Measurements from ENCODE around the gene PALM3. TPM values are rescaled to one million over a fixed set of nuclear protein-coding genes. Genes with fewer than 3 reads are reported as not detected.

PALM3 gene, protein sequence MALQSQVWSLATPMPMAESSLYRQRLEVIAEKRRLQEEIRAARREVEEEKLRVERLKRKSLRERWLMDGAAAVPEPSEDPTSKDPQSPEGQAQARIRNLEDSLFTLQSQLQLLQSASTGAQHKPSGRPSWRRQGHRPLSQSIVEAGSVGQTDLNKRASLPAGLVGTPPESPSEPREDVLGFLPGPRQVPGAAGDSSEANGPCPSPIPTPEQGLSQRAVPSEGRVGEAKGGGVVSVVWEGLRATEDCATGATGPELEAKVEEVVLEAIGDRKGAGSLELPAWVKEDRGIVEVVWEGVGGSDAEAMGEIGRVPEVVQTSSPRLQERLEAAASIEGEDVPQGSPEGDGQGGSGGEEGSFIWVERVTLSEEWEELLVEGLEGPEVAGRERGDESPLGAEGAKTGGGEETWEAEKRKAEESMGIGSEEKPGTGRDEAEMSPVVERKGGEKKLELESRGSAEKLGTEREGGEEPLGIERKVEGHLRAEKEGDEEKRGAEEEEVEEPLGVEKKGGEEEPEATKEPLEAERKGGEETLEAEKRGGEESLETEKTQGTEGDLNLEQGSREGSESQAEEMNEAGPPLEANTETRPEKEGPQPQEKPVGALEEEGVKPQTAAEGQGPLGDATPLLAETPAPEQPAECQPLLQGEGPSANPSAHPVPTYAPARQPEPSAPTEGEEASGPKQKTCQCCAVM
- total RNA-seq: under 1 TPM in 2 of 5 donors, not detected in 3; 0.16 to 0.39 TPM
- total RNA-seq (2013): 0.09 TPM
- 0 to 0.17 (median 0) reads per million in 29 experiments for total RNA-seq

DNA sequence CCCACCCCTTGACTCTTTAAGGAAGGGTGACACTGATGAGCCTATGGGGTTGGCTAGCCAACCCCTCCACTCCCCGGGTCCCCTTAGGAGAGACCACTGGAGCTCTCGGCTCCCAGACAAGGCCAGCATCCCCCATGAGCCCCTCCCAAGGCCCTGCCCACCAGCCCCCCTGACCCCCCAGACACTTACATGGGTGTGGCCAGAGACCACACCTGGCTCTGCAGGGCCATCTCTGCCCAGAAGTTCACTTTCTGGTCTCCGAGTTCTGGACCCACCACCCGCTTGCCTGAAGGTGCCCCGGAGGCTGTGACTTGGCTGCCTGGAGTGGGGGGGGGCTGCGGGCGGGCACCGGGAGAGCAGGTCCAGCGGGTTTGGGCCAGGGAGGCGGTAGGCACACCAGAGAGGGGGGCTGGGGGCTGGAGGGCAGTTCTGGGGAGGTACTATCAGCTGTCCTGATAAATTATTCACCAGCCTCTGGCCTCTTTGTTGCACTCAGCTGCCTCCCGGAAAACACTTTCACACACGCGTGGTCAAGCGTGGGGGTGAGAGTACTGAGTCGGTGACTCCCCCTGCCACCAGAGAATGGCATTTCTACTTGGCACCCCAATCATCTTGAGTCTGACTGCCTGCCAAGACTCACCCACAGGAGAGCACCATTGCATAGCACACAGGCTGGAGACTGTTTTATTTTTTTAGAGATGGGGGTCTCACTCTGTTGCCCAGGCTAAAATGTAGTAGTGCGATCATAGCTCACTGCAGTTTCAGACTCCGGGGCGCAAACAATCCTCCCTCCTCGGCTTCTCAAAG, at the start of gene PALM3:
TSS of gene PALM3 (minus strand) at position 326 of the 807 bp plus-strand sequence. CDS start at position 230, 96 bp downstream.
- Histone ChIP-seq H3K27me3 (replicated peaks in 1 of 2; ENCODE audit: control insufficient read depth in 2 of 2, extremely low read depth in 1 of 2, insufficient read depth in 2 of 2, low read length in 1 of 2) (peaks cover 4 to 56% of the 10 kb centered on the region in 2 experiments), H3K36me3 (ENCODE audit: control insufficient read depth in 2 of 2, extremely low read depth in 1 of 2, insufficient read depth in 1 of 2, low read length in 1 of 2) (no peaks in the 10 kb centered on the region), H3K27ac (ENCODE audit: low read length) (no peak within 1 kb of the TSS), H3K9me3 (no peaks in the 10 kb centered on the region), H3K4me1 (ENCODE audit: control insufficient read depth in 1 of 2, extremely low read depth in 1 of 2, insufficient read depth in 2 of 2, low read length in 2 of 2) (peaks cover 3 to 24% of the 10 kb centered on the region in 2 experiments), H3K4me3 (ENCODE audit: control insufficient read depth in 1 of 2, extremely low read depth in 1 of 2, low read length in 1 of 2) (no peak within 1 kb of the TSS)
- H3K4me3 Mint-ChIP-seq: no peak within 1 kb of the TSS
- DNase-seq: no peak
- no peaks in the 10 kb centered on the region for H3K36me3 Mint-ChIP-seq
- no peak within 1 kb of the TSS for H3K27ac Mint-ChIP-seq
- WGBS (ENCODE audit: insufficient coverage): 88% methylated on average over 11 of the region's 19 CpGs
- ATAC-seq (replicated peaks in 1 of 4): no peak
- ChIA-PET CTCF (interaction anchor here (0.5 kb wide), 2 partner anchors 15 to 91 kb away, joined by 6 to 9 read pairs; no protein-coding TSS in a partner anchor), POLR2A (no interaction called here)
- H3K27me3 Mint-ChIP-seq: peaks cover 19 to 33% of the 10 kb centered on the region in 2 donors
- H3K4me1 Mint-ChIP-seq: peaks cover 14 to 21% (median 16%) of the 10 kb centered on the region in 3 donors
- no peaks in the 10 kb centered on the region for H3K9me3 Mint-ChIP-seq

DNA sequence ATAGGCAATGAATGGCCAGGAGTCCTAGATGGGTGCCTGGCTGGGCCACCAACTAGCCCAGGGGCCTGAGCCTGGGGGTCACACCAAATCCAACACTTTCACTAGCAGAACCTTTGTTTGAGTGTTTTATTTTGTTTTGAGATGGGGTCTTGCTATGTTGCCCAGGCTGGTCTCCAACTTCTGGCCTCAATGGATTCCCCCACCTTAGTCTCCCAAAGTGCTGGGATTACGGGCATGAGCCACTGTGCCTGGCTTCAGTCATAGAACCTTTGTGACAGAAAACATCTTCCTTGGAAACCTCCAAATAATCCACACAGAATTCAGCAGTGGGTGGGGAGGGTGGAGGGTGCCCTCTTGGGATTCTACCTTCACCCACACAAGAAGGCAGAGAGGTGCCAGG, 49.6 kb upstream of the PALM3 start:
- DNase-seq: no peak
- CTCF ChIA-PET: interaction anchor here in 1 of 2 donors (0.7 kb wide), 1 partner anchor 313 kb away, joined by 4 read pairs; no protein-coding TSS in a partner anchor
- peak overlapping the region in 1 of 2 donors; percentile 22 for H3K27ac Mint-ChIP-seq
- H3K4me1 Mint-ChIP-seq: peaks cover 35 to 46% (median 44%) of the 10 kb centered on the region in 3 donors
- no peak overlapping the region for H3K4me3 Mint-ChIP-seq
- Histone ChIP-seq H3K36me3 (ENCODE audit: control insufficient read depth in 2 of 2, extremely low read depth in 1 of 2, insufficient read depth in 1 of 2, low read length in 1 of 2) (peaks cover 0 to 8% of the 10 kb centered on the region in 2 donors), H3K27ac (ENCODE audit: low read length) (no peak overlapping the region), H3K4me3 (ENCODE audit: control insufficient read depth in 1 of 2, extremely low read depth in 1 of 2, low read length in 1 of 2) (no peak overlapping the region), H3K4me1 (ENCODE audit: control insufficient read depth in 1 of 2, extremely low read depth in 1 of 2, insufficient read depth in 2 of 2, low read length in 2 of 2) (peaks cover 26 to 46% of the 10 kb centered on the region in 2 experiments), H3K9me3 (no peaks in the 10 kb centered on the region), H3K27me3 (replicated peaks in 1 of 2; ENCODE audit: control insufficient read depth in 2 of 2, extremely low read depth in 1 of 2, insufficient read depth in 2 of 2, low read length in 1 of 2) (no peaks in the 10 kb centered on the region)
- no peaks in the 10 kb centered on the region for H3K27me3 Mint-ChIP-seq
- WGBS (ENCODE audit: insufficient coverage): no CpG with 5 or more reads among the region's 1 CpG
- H3K36me3 Mint-ChIP-seq: no peaks in the 10 kb centered on the region
- POLR2A ChIA-PET: no interaction called here
- ATAC-seq (replicated peaks in 1 of 4): no peak
- no peaks in the 10 kb centered on the region for H3K9me3 Mint-ChIP-seq

DNA sequence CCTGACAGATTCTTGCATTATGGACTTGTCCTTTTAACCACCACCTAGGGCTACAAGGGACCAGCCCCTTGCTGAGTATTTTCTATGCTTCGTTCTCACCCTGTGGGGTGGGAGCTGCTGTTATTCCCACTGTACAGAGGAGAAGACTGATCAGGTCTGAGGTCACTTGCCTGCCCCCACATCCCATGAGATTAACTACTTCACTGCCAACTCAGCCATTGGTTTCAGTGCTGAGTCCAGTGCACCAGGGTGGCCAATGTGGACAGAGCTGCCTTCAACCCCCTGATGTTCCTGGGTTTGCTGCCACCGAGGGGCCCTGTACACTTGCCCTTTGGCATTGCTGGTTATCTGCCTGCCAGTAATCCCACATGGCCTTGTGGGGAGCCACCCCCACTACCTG, 48.8 kb upstream of the PALM3 start:
- H3K4me3 Mint-ChIP-seq: no peak overlapping the region
- peak overlapping the region in 1 of 2 donors; percentile 64 for H3K27ac Mint-ChIP-seq
- ATAC-seq (replicated peaks in 1 of 4) (no peak), DNase-seq (no peak)
- no peaks in the 10 kb centered on the region for H3K9me3 ChIP-seq
- ChIA-PET CTCF (interaction anchor here (0.7 to 0.8 kb wide), 2 partner anchors 19 to 314 kb away, joined by 3 to 4 read pairs; no protein-coding TSS in a partner anchor), POLR2A (interaction anchor here in 1 of 2 donors (0.6 kb wide), 1 partner anchor 217 kb away, joined by 3 read pairs; no protein-coding TSS in a partner anchor)
- H3K4me1 ChIP-seq (ENCODE audit: control insufficient read depth in 1 of 2, extremely low read depth in 1 of 2, insufficient read depth in 2 of 2, low read length in 2 of 2): peaks cover 18 to 38% of the 10 kb centered on the region in 2 experiments
- no peaks in the 10 kb centered on the region for H3K9me3 Mint-ChIP-seq
- H3K27me3 Mint-ChIP-seq: no peaks in the 10 kb centered on the region
- H3K4me3 ChIP-seq (ENCODE audit: control insufficient read depth in 1 of 2, extremely low read depth in 1 of 2, low read length in 1 of 2): no peak overlapping the region
- H3K27ac ChIP-seq (ENCODE audit: low read length): no peak overlapping the region
- H3K36me3 Mint-ChIP-seq: peaks cover 3% of the 10 kb centered on the region
- H3K27me3 ChIP-seq (replicated peaks in 1 of 2; ENCODE audit: control insufficient read depth in 2 of 2, extremely low read depth in 1 of 2, insufficient read depth in 2 of 2, low read length in 1 of 2): no peaks in the 10 kb centered on the region
- WGBS (ENCODE audit: insufficient coverage): 100% methylated on average over 1 of the region's 2 CpGs
- peaks cover 2 to 13% of the 10 kb centered on the region in 2 donors for H3K36me3 ChIP-seq (ENCODE audit: control insufficient read depth in 2 of 2, extremely low read depth in 1 of 2, insufficient read depth in 1 of 2, low read length in 1 of 2)
- peaks cover 27 to 38% (median 36%) of the 10 kb centered on the region in 3 donors for H3K4me1 Mint-ChIP-seq

DNA sequence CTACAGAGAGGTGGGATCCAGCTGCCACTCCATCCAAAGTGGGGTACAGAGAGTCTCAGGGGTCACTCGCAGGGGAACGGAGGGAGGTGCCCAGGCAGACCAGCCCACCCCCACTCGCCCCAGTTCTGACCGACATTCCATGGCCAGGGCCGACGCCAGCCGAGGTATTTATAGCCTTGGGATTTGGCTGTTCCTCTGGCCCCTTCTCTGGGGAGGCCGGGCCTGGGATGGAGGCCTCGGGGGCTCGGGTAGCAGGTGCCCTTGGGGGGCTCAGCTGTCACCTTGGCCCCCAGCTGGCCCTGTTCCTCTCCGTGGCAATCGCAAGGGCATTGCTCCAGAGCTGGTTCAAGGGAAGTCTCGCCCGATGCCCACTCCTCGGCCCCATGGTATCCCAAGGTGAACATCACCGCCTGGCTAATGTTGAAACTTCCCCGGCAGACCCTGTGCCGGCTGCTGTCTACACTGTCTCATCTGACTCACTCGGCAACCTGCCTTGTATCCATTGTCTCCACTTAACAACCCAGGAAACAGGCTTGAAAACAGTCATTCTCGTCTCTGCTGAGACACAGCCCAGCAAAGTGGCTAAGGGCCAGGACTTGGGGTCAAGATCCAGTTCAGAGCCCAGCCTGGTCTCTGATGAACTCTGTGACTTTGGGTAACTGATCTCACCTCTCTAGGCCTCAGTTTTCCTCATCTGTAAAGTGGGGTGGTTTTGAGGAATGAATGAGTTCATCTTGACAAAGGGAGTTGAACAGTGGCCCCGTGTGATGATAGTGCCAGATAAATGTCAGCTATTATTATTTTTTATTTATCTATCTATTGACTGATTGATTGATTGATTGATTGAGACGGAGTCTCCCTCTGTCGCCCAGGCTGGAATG, 45.9 kb upstream of the PALM3 start:
- ATAC-seq (replicated peaks in 1 of 4) (no peak), DNase-seq (no peak)
- CTCF ChIA-PET: no interaction called here
- POLR2A ChIA-PET: no interaction called here
- Histone ChIP-seq H3K9me3 (no peaks in the 10 kb centered on the region), H3K27ac (ENCODE audit: low read length) (no peak overlapping the region), H3K4me1 (ENCODE audit: control insufficient read depth in 1 of 2, extremely low read depth in 1 of 2, insufficient read depth in 2 of 2, low read length in 2 of 2) (peaks cover 6 to 15% of the 10 kb centered on the region in 2 experiments), H3K36me3 (ENCODE audit: control insufficient read depth in 2 of 2, extremely low read depth in 1 of 2, insufficient read depth in 1 of 2, low read length in 1 of 2) (peaks cover 4 to 23% of the 10 kb centered on the region in 2 donors), H3K27me3 (replicated peaks in 1 of 2; ENCODE audit: control insufficient read depth in 2 of 2, extremely low read depth in 1 of 2, insufficient read depth in 2 of 2, low read length in 1 of 2) (no peaks in the 10 kb centered on the region), H3K4me3 (ENCODE audit: control insufficient read depth in 1 of 2, extremely low read depth in 1 of 2, low read length in 1 of 2) (no peak overlapping the region)
- no peaks in the 10 kb centered on the region for H3K9me3 Mint-ChIP-seq
- H3K36me3 Mint-ChIP-seq: peaks cover 8% of the 10 kb centered on the region
- WGBS (ENCODE audit: insufficient coverage): 97% methylated on average over 18 of the region's 23 CpGs
- H3K27ac Mint-ChIP-seq: no peak overlapping the region
- H3K4me3 Mint-ChIP-seq: no peak overlapping the region
- H3K4me1 Mint-ChIP-seq: peaks cover 12 to 15% (median 15%) of the 10 kb centered on the region in 3 donors
- no peaks in the 10 kb centered on the region for H3K27me3 Mint-ChIP-seq

DNA sequence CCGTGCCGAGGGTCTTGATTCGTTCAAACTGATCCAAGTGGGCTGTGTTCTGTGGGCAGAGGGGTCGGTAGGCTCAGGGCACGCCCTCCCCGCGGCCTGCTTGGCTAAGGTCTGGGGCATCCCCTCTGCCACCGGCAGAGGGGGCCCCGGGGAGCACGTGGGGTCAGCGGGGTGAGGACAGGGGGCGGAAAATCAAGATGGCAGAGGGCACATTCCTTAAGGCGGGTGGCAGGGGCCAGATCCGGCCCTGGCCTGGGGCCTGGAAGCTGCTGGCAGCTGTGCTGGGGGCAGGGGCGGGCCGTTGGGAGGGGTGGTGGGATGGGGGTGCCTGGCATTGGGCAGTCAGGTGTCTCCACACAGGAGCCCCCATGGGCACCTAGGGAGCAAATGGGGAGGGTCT, 45.0 kb upstream of the PALM3 start:
- Histone ChIP-seq H3K9me3 (no peaks in the 10 kb centered on the region), H3K4me1 (ENCODE audit: control insufficient read depth in 1 of 2, extremely low read depth in 1 of 2, insufficient read depth in 2 of 2, low read length in 2 of 2) (peaks cover 0 to 5% of the 10 kb centered on the region in 2 experiments), H3K27ac (ENCODE audit: low read length) (no peak overlapping the region), H3K36me3 (ENCODE audit: control insufficient read depth in 2 of 2, extremely low read depth in 1 of 2, insufficient read depth in 1 of 2, low read length in 1 of 2) (peaks cover 9 to 31% of the 10 kb centered on the region in 2 donors), H3K4me3 (ENCODE audit: control insufficient read depth in 1 of 2, extremely low read depth in 1 of 2, low read length in 1 of 2) (no peak overlapping the region), H3K27me3 (replicated peaks in 1 of 2; ENCODE audit: control insufficient read depth in 2 of 2, extremely low read depth in 1 of 2, insufficient read depth in 2 of 2, low read length in 1 of 2) (no peaks in the 10 kb centered on the region)
- H3K27ac Mint-ChIP-seq: no peak overlapping the region
- ATAC-seq (replicated peaks in 1 of 4): no peak
- no peaks in the 10 kb centered on the region for H3K27me3 Mint-ChIP-seq
- H3K4me1 Mint-ChIP-seq: peaks cover 6 to 11% (median 6%) of the 10 kb centered on the region in 3 donors
- H3K9me3 Mint-ChIP-seq: no peaks in the 10 kb centered on the region
- no peak overlapping the region for H3K4me3 Mint-ChIP-seq
- H3K36me3 Mint-ChIP-seq: peaks cover 8% of the 10 kb centered on the region
- CTCF ChIA-PET: no interaction called here
- no peak for DNase-seq
- POLR2A ChIA-PET: no interaction called here
- 95% methylated on average over 13 of the region's 16 CpGs for WGBS (ENCODE audit: insufficient coverage)
